HS-5 (cell line): ENCODE measurements around the gene FANCC.

Experiments used
- DNase-seq: peaks from one replicate; pipeline ENCODE4 v3.0.0-alpha.2; 2012; ENCODE audit warnings: low read depth

FANCC gene

GRCh38 chr9:95143591-95144561, 173.6 kb downstream of the FANCC start:
- no peak for DNase-seq

GRCh38 chr9:95142728-95143127, 174.8 kb downstream of the FANCC start:
- no peak for DNase-seq

GRCh38 chr9:95142315-95142714, 175.2 kb downstream of the FANCC start:
- no peak for DNase-seq

GRCh38 chr9:95140821-95141220, 176.7 kb downstream of the FANCC start:
- DNase-seq: no peak

- DNase-seq: no peak
Measured at GRCh38 chr9:95139126-95139525, 178.4 kb downstream of the FANCC start.

- no peak for DNase-seq
Measured at GRCh38 chr9:95138474-95138873, 179.0 kb downstream of the FANCC start.

- no peak for DNase-seq
Measured at GRCh38 chr9:95137587-95138145, 179.8 kb downstream of the FANCC start.

GRCh38 chr9:95135756-95136155, 181.8 kb downstream of the FANCC start:
- no peak for DNase-seq

GRCh38 chr9:95134457-95134881, 183.0 kb downstream of the FANCC start:
- DNase-seq: no peak

GRCh38 chr9:95133325-95133705, 184.2 kb downstream of the FANCC start:
- no peak for DNase-seq

- no peak for DNase-seq
Measured at GRCh38 chr9:95132366-95133324, 184.9 kb downstream of the FANCC start.

- no peak for DNase-seq
Measured at GRCh38 chr9:95131023-95131943, 186.2 kb downstream of the FANCC start.

- DNase-seq: no peak
Measured at GRCh38 chr9:95130484-95130883, 187.0 kb downstream of the FANCC start.

GRCh38 chr9:95129476-95130291, 187.8 kb downstream of the FANCC start:
- DNase-seq: no peak

GRCh38 chr9:95128177-95128524, 189.4 kb downstream of the FANCC start:
- no peak for DNase-seq

GRCh38 chr9:95127249-95128176, 190.0 kb downstream of the FANCC start:
- DNase-seq: no peak

GRCh38 chr9:95126739-95127138, 190.8 kb downstream of the FANCC start:
- DNase-seq: no peak

- no peak for DNase-seq
Measured at GRCh38 chr9:95125652-95126051, 191.9 kb downstream of the FANCC start.
